Activated T-helper 2 cell treated with anti-CD3 and anti-CD28 coated beads, Interferon-gamma antibody, Interleukin-2, Interleukin-4, amounts not matched to agents 10 μg/mL and 5 μg/mL and 100 μg/mL, durations not matched to agents 14 hours and 24 hours and 36 hours (primary cell): ENCODE data around the gene ILDR2. TPM values are rescaled to one million over a fixed set of nuclear protein-coding genes. Genes with fewer than 3 reads are reported as not detected.

Experiments used
- DNase-seq: peaks from one replicate; pipeline ENCODE4 v3.0.0; 2021; ENCODE audit warnings: low spot score
- H3K27ac Mint-ChIP-seq: one replicate; pipeline ENCODE4 v1.8.0; 2021; ENCODE audit warnings: mixed read lengths
- H3K27me3 Mint-ChIP-seq: one replicate; pipeline ENCODE4 v1.8.0; 2021; ENCODE audit warnings: low read depth, mixed read lengths
- H3K36me3 Mint-ChIP-seq: one replicate; pipeline ENCODE4 v1.8.0; 2021; ENCODE audit warnings: low read depth, mixed read lengths
- H3K4me1 Mint-ChIP-seq: one replicate; pipeline ENCODE4 v1.8.0; 2021; ENCODE audit warnings: low read depth, mixed read lengths
- H3K4me3 Mint-ChIP-seq: one replicate; pipeline ENCODE4 v1.8.0; 2021; ENCODE audit warnings: low read depth, mild to moderate bottlenecking, moderate library complexity, mixed read lengths
- H3K9me3 Mint-ChIP-seq: one replicate; pipeline ENCODE4 v1.8.0; 2021; ENCODE audit warnings: mixed read lengths
- intact Hi-C: fragments of 100-400 bp; cut with micrococcal nuclease; formaldehyde crosslinking; loops from one replicate; pipeline ENCODE4 v1.15.1; 2023
- total RNA-seq: library from RNA; stranded (reverse); gene quantifications from 2 replicates; pipeline ENCODE4 v1.2.3, GENCODE V29; 2022

The ILDR2 gene
- total RNA-seq, 1 donor from 2014 or later, result 18.5 TPM

GRCh38 chr1:166981589-166981988, 6.2 kb upstream of the ILDR2 start:
- no peak overlapping the region for H3K27ac Mint-ChIP-seq
- peaks cover 6% of the 10 kb centered on the region for H3K4me1 Mint-ChIP-seq
- no peak for DNase-seq
- no peaks in the 10 kb centered on the region for H3K36me3 Mint-ChIP-seq
- peaks cover 25% of the 10 kb centered on the region for H3K27me3 Mint-ChIP-seq
- H3K9me3 Mint-ChIP-seq, result no peaks in the 10 kb centered on the region
- H3K4me3 Mint-ChIP-seq, result no peak overlapping the region
- intact Hi-C loops, result no loop called here

- H3K9me3 Mint-ChIP-seq, result no peaks in the 10 kb centered on the region
- H3K27me3 Mint-ChIP-seq, result peaks cover 23% of the 10 kb centered on the region
- H3K27ac Mint-ChIP-seq, result no peak overlapping the region
- H3K4me1 Mint-ChIP-seq, result peaks cover 14% of the 10 kb centered on the region
- no peaks in the 10 kb centered on the region for H3K36me3 Mint-ChIP-seq
- intact Hi-C loops, result no loop called here
- no peak for DNase-seq
- H3K4me3 Mint-ChIP-seq, result no peak overlapping the region
Measured at GRCh38 chr1:166980818-166981217, 5.5 kb upstream of the ILDR2 start.

- intact Hi-C loops, result no loop called here
- Mint-ChIP-seq H3K9me3 (no peaks in the 10 kb centered on the region), H3K27me3 (peaks cover 19% of the 10 kb centered on the region), H3K36me3 (no peaks in the 10 kb centered on the region), H3K4me3 (no peak overlapping the region), H3K27ac (no peak overlapping the region), H3K4me1 (peaks cover 14% of the 10 kb centered on the region)
- no peak for DNase-seq
Measured at GRCh38 chr1:166980383-166980782, 5.0 kb upstream of the ILDR2 start.

GRCh38 chr1:166978821-166979220, 3.5 kb upstream of the ILDR2 start:
- no peaks in the 10 kb centered on the region for H3K9me3 Mint-ChIP-seq
- peaks cover 26% of the 10 kb centered on the region for H3K4me1 Mint-ChIP-seq
- no peak overlapping the region for H3K4me3 Mint-ChIP-seq
- H3K27ac Mint-ChIP-seq, result no peak overlapping the region
- H3K27me3 Mint-ChIP-seq, result peaks cover 13% of the 10 kb centered on the region
- intact Hi-C loops, result loop anchor here (10.0 kb wide), 1 partner anchor 246 kb away; the partner anchor contains the start of gene POU2F1
- H3K36me3 Mint-ChIP-seq, result no peaks in the 10 kb centered on the region
- no peak for DNase-seq

- H3K27ac Mint-ChIP-seq, result no peak overlapping the region
- intact Hi-C loops, result loop anchor here (10.0 kb wide), 1 partner anchor 247 kb away; the partner anchor contains the start of gene POU2F1
- H3K27me3 Mint-ChIP-seq, result peaks cover 13% of the 10 kb centered on the region
- H3K4me1 Mint-ChIP-seq, result peaks cover 34% of the 10 kb centered on the region
- H3K36me3 Mint-ChIP-seq, result no peaks in the 10 kb centered on the region
- no peak overlapping the region for H3K4me3 Mint-ChIP-seq
- no peaks in the 10 kb centered on the region for H3K9me3 Mint-ChIP-seq
- no peak for DNase-seq
Measured at GRCh38 chr1:166977951-166978350, 2.6 kb upstream of the ILDR2 start.

- Mint-ChIP-seq H3K27me3 (peaks cover 18% of the 10 kb centered on the region), H3K4me3 (peak overlapping the region; percentile 97), H3K27ac (peak overlapping the region; percentile 88), H3K9me3 (no peaks in the 10 kb centered on the region), H3K4me1 (peaks cover 59% of the 10 kb centered on the region), H3K36me3 (peaks cover 6% of the 10 kb centered on the region)
- intact Hi-C loops, result loop anchor here (1.0 to 10.0 kb wide), 3 partner anchors 25 to 250 kb away; partner anchors contain the start of genes POU2F1 and TADA1
- DNase-seq, result no peak
Measured at GRCh38 chr1:166974647-166975345, 544 bp downstream of the ILDR2 start.

- Mint-ChIP-seq H3K36me3 (peaks cover 6% of the 10 kb centered on the region), H3K9me3 (no peaks in the 10 kb centered on the region), H3K4me1 (peaks cover 66% of the 10 kb centered on the region), H3K27ac (no peak overlapping the region), H3K27me3 (peaks cover 16% of the 10 kb centered on the region), H3K4me3 (no peak overlapping the region)
- intact Hi-C loops, result loop anchor here (2.0 to 10.0 kb wide), 3 partner anchors 62 to 252 kb away; partner anchors contain the start of gene POU2F1
- DNase-seq, result no peak
Measured at GRCh38 chr1:166972826-166973225, 2.5 kb downstream of the ILDR2 start.

- intact Hi-C loops, result loop anchor here (2.0 to 10.0 kb wide), 3 partner anchors 61 to 253 kb away; partner anchors contain the start of gene POU2F1
- Mint-ChIP-seq H3K27ac (no peak overlapping the region), H3K9me3 (no peaks in the 10 kb centered on the region), H3K4me3 (no peak overlapping the region), H3K4me1 (peaks cover 66% of the 10 kb centered on the region), H3K27me3 (peaks cover 18% of the 10 kb centered on the region), H3K36me3 (peaks cover 6% of the 10 kb centered on the region)
- DNase-seq, result no peak
Measured at GRCh38 chr1:166972193-166972592, 3.1 kb downstream of the ILDR2 start.

GRCh38 chr1:166971252-166971651, 4.1 kb downstream of the ILDR2 start:
- Mint-ChIP-seq H3K4me3 (no peak overlapping the region), H3K4me1 (peaks cover 58% of the 10 kb centered on the region), H3K36me3 (peaks cover 6% of the 10 kb centered on the region), H3K27me3 (peaks cover 14% of the 10 kb centered on the region), H3K9me3 (no peaks in the 10 kb centered on the region), H3K27ac (no peak overlapping the region)
- no peak for DNase-seq
- intact Hi-C loops, result loop anchor here (1.0 to 10.0 kb wide), 2 partner anchors 19 to 254 kb away; partner anchors contain the start of gene POU2F1

GRCh38 chr1:166969074-166969677, 6.2 kb downstream of the ILDR2 start:
- Mint-ChIP-seq H3K27ac (peak overlapping the region; percentile 28), H3K36me3 (peaks cover 6% of the 10 kb centered on the region), H3K9me3 (no peaks in the 10 kb centered on the region), H3K27me3 (peaks cover 10% of the 10 kb centered on the region), H3K4me3 (no peak overlapping the region), H3K4me1 (peaks cover 50% of the 10 kb centered on the region)
- no peak for DNase-seq
- intact Hi-C loops, result no loop called here

GRCh38 chr1:166960858-166961474, 14.4 kb downstream of the ILDR2 start:
- H3K36me3 Mint-ChIP-seq, result peaks cover 14% of the 10 kb centered on the region
- no peak for DNase-seq
- H3K4me3 Mint-ChIP-seq, result no peak overlapping the region
- H3K27ac Mint-ChIP-seq, result no peak overlapping the region
- intact Hi-C loops, result no loop called here
- H3K4me1 Mint-ChIP-seq, result peaks cover 15% of the 10 kb centered on the region
- no peaks in the 10 kb centered on the region for H3K9me3 Mint-ChIP-seq
- H3K27me3 Mint-ChIP-seq, result peaks cover 8% of the 10 kb centered on the region

- no peaks in the 10 kb centered on the region for H3K9me3 Mint-ChIP-seq
- no peak for DNase-seq
- intact Hi-C loops, result no loop called here
- peaks cover 5% of the 10 kb centered on the region for H3K27me3 Mint-ChIP-seq
- peaks cover 18% of the 10 kb centered on the region for H3K4me1 Mint-ChIP-seq
- no peak overlapping the region for H3K4me3 Mint-ChIP-seq
- no peak overlapping the region for H3K27ac Mint-ChIP-seq
- H3K36me3 Mint-ChIP-seq, result peaks cover 33% of the 10 kb centered on the region
Measured at GRCh38 chr1:166956872-166957271, 18.5 kb downstream of the ILDR2 start.
